Calu3 (cell line): Measurements from ENCODE around the gene APOL5. TPM values are rescaled to one million over a fixed set of nuclear protein-coding genes. Genes with fewer than 3 reads are reported as not detected.

Experiments
- BruUV-seq: library from RNA; stranded (reverse); fragments of 400-500 nt; replicated peaks from 2 replicates; lab custom pipeline; 2021; lab: Mats Ljungman, UMichigan
- CTCF ChIA-PET: fragments of 300-600 bp; sonication (Branson Sonifier 250); formaldehyde crosslinking; loops from one replicate; lab custom pipeline; 2022; ENCODE audit warnings: antibody characterized with exemption; lab: Charles Lee
- DNase-seq: peaks from one replicate; pipeline ENCODE4 v3.0.0; 2022
- H3K27ac Mint-ChIP-seq: one replicate; pipeline ENCODE4 v1.8.0; 2022; ENCODE audit warnings: mixed read lengths; ENCODE audit not compliant: unreplicated experiment
- H3K27me3 Mint-ChIP-seq: one replicate; pipeline ENCODE4 v1.8.0; 2022; ENCODE audit warnings: mixed read lengths; ENCODE audit not compliant: unreplicated experiment
- H3K36me3 Mint-ChIP-seq: one replicate; pipeline ENCODE4 v1.8.0; 2022; ENCODE audit warnings: mild to moderate bottlenecking, moderate library complexity, mixed read lengths; ENCODE audit not compliant: insufficient read depth, unreplicated experiment
- H3K4me1 Mint-ChIP-seq: one replicate; pipeline ENCODE4 v1.8.0; 2022; ENCODE audit warnings: mild to moderate bottlenecking, low read depth, mixed read lengths; ENCODE audit not compliant: unreplicated experiment
- H3K4me3 Mint-ChIP-seq: one replicate; pipeline ENCODE4 v1.8.0; 2022; ENCODE audit warnings: mild to moderate bottlenecking, low read depth, moderate library complexity, mixed read lengths; ENCODE audit not compliant: unreplicated experiment
- H3K9me3 Mint-ChIP-seq: one replicate; pipeline ENCODE4 v1.8.0; 2022; ENCODE audit warnings: low read depth, mixed read lengths; ENCODE audit not compliant: unreplicated experiment
- intact Hi-C: fragments of 100-400 bp; cut with micrococcal nuclease; formaldehyde crosslinking; loops from one replicate; pipeline ENCODE4 v1.10.0; 2022; ENCODE audit not compliant: unreplicated experiment
- total RNA-seq: library from RNA; stranded (reverse); gene quantifications from 2 replicates; pipeline ENCODE4 v1.2.3, GENCODE V29; 2022
- TF ChIP-seq, protein P1 (sequence below): fragments of 200-600 bp; IDR thresholded peaks from one replicate; pipeline ENCODE4 v1.8.0; 2022; ENCODE audit warnings: antibody characterized with exemption; ENCODE audit not compliant: unreplicated experiment

The APOL5 gene
- total RNA-seq, 1 experiment from 2014 or later = not detected

- no peaks in the 10 kb centered on the region for H3K9me3 Mint-ChIP-seq
- no peak for DNase-seq
- H3K27me3 Mint-ChIP-seq = peaks cover 16% of the 10 kb centered on the region
- intact Hi-C loops = no loop called here
- H3K4me3 Mint-ChIP-seq = no peak overlapping the region
- BruUV-seq = no TSS peak
- H3K4me1 Mint-ChIP-seq = no peaks in the 10 kb centered on the region
- CTCF ChIA-PET = no interaction called here
- TF ChIP-seq, protein P1, sequence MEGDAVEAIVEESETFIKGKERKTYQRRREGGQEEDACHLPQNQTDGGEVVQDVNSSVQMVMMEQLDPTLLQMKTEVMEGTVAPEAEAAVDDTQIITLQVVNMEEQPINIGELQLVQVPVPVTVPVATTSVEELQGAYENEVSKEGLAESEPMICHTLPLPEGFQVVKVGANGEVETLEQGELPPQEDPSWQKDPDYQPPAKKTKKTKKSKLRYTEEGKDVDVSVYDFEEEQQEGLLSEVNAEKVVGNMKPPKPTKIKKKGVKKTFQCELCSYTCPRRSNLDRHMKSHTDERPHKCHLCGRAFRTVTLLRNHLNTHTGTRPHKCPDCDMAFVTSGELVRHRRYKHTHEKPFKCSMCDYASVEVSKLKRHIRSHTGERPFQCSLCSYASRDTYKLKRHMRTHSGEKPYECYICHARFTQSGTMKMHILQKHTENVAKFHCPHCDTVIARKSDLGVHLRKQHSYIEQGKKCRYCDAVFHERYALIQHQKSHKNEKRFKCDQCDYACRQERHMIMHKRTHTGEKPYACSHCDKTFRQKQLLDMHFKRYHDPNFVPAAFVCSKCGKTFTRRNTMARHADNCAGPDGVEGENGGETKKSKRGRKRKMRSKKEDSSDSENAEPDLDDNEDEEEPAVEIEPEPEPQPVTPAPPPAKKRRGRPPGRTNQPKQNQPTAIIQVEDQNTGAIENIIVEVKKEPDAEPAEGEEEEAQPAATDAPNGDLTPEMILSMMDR = no peak
- no peak overlapping the region for H3K27ac Mint-ChIP-seq
- H3K36me3 Mint-ChIP-seq = no peaks in the 10 kb centered on the region
These were observed 36.1 kb upstream of the APOL5 start for GRCh38 chr22:35681454-35682052.

GRCh38 chr22:35683560-35683959, 34.1 kb upstream of the APOL5 start:
- TF ChIP-seq, protein P1 = no peak
- intact Hi-C loops = no loop called here
- peaks cover 16% of the 10 kb centered on the region for H3K27me3 Mint-ChIP-seq
- H3K36me3 Mint-ChIP-seq = no peaks in the 10 kb centered on the region
- H3K4me1 Mint-ChIP-seq = no peaks in the 10 kb centered on the region
- no peak for DNase-seq
- no peak overlapping the region for H3K27ac Mint-ChIP-seq
- H3K4me3 Mint-ChIP-seq = no peak overlapping the region
- CTCF ChIA-PET = interaction anchor here (0.9 kb wide), 1 partner anchor 68 kb away, joined by 5 read pairs; no protein-coding TSS in a partner anchor
- H3K9me3 Mint-ChIP-seq = no peaks in the 10 kb centered on the region
- BruUV-seq = no TSS peak

- H3K27ac Mint-ChIP-seq = no peak overlapping the region
- CTCF ChIA-PET = interaction anchor here (0.6 to 0.9 kb wide), 2 partner anchors 69 to 110 kb away, joined by 3 to 5 read pairs; no protein-coding TSS in a partner anchor
- peaks cover 18% of the 10 kb centered on the region for H3K27me3 Mint-ChIP-seq
- peak; percentile 10 for DNase-seq
- H3K4me1 Mint-ChIP-seq = no peaks in the 10 kb centered on the region
- intact Hi-C loops = no loop called here
- no TSS peak for BruUV-seq
- no peak overlapping the region for H3K4me3 Mint-ChIP-seq
- H3K36me3 Mint-ChIP-seq = no peaks in the 10 kb centered on the region
- H3K9me3 Mint-ChIP-seq = no peaks in the 10 kb centered on the region
- TF ChIP-seq, protein P1 = no peak
These were observed 33.4 kb upstream of the APOL5 start for GRCh38 chr22:35684270-35684700.

DNA sequence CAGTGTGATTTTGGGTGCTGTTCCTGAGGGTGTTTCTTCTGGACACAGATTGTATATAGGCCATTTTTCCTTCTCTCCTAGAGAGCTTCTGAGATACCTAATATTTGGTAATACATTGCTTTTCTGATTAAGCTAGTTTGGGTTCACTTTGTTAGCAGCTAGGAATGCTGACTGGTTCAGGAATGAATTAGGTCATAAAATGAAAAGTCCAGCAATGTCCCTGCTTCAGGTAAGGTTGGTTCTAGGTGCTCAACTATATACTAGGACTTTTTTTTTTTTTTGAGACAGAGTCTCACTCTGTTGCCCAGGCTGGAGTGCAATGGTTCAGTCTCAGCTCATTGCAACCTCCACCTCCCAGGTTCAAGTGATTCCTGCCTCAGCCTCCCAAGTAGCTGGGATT, 32.9 kb upstream of the APOL5 start:
- H3K9me3 Mint-ChIP-seq = no peaks in the 10 kb centered on the region
- no peak overlapping the region for H3K27ac Mint-ChIP-seq
- H3K4me3 Mint-ChIP-seq = no peak overlapping the region
- no peaks in the 10 kb centered on the region for H3K36me3 Mint-ChIP-seq
- peaks cover 23% of the 10 kb centered on the region for H3K27me3 Mint-ChIP-seq
- CTCF ChIA-PET = interaction anchor here (0.5 to 0.6 kb wide), 2 partner anchors 110 to 263 kb away, joined by 3 read pairs; no protein-coding TSS in a partner anchor
- no peaks in the 10 kb centered on the region for H3K4me1 Mint-ChIP-seq
- BruUV-seq = no TSS peak
- TF ChIP-seq, protein P1 = no peak
- intact Hi-C loops = no loop called here
- no peak for DNase-seq
